WTC11 (cell line): ENCODE measurements around the gene STXBP6. TPM values are rescaled to one million over a fixed set of nuclear protein-coding genes. Genes with fewer than 3 reads are reported as not detected.

Experiments used
- ATAC-seq: fragments of 200-7000 bp; cut with Tn5 transposase; 2 replicates; pipeline ENCODE4 v1.10.0; 2021; ENCODE audit warnings: mild to moderate bottlenecking, moderate library complexity
- CTCF ChIA-PET: fragments of 300-600 bp; sonication (Branson Sonifier 250); formaldehyde crosslinking; loops from one replicate; lab custom pipeline; 2021; ENCODE audit warnings: antibody characterized with exemption; lab: Charles Lee
- POLR2A ChIA-PET: fragments of 350-600 bp; sonication (Branson Sonifier 250); formaldehyde crosslinking; loops from one replicate; lab custom pipeline; 2021; ENCODE audit warnings: antibody characterized with exemption; lab: Charles Lee
- DNase-seq: peaks from one replicate; pipeline ENCODE4 v3.0.0; 2021; ENCODE audit warnings: low spot score
- H3K27ac Mint-ChIP-seq: 2 replicates; pipeline ENCODE4 v1.8.0; 2021; ENCODE audit warnings: mixed read lengths
- H3K27me3 Mint-ChIP-seq: 2 replicates; pipeline ENCODE4 v1.8.0; 2021; ENCODE audit warnings: low read depth, mild to moderate bottlenecking, moderate library complexity, mixed read lengths
- H3K36me3 Mint-ChIP-seq: 2 replicates; pipeline ENCODE4 v1.8.0; 2021; ENCODE audit warnings: mixed read lengths
- H3K4me1 Mint-ChIP-seq: 2 replicates; pipeline ENCODE4 v1.8.0; 2022; ENCODE audit warnings: mixed read lengths
- H3K4me3 Mint-ChIP-seq: 2 replicates; pipeline ENCODE4 v1.8.0; 2021; ENCODE audit warnings: mild to moderate bottlenecking, moderate library complexity, mixed read lengths
- H3K9me3 Mint-ChIP-seq: 2 replicates; pipeline ENCODE4 v1.8.0; 2021; ENCODE audit warnings: mixed read lengths
- AR ChIP-seq: fragments of 250-450 bp; sonication (Bioruptor Pico); IDR thresholded peaks from 2 replicates; pipeline ENCODE4 v1.9.0; 2021; ENCODE audit warnings: mild to moderate bottlenecking
- CREM ChIP-seq: sonication (generic); formaldehyde crosslinking; IDR thresholded peaks from 2 replicates; pipeline ENCODE4 v1.8.1; 2022; ENCODE audit warnings: mild to moderate bottlenecking, missing genetic modification reagents, moderate library complexity
- E2F4 ChIP-seq: sonication (generic); formaldehyde crosslinking; IDR thresholded peaks from 2 replicates; pipeline ENCODE4 v1.8.1; 2022; ENCODE audit warnings: low read depth, mild to moderate bottlenecking, moderate library complexity, missing genetic modification reagents, borderline replicate concordance
- EMX1 ChIP-seq: fragments of 250-450 bp; sonication (Bioruptor Pico); IDR thresholded peaks from 2 replicates; pipeline ENCODE4 v1.8.0; 2021; ENCODE audit warnings: mild to moderate bottlenecking
- FOXJ3 ChIP-seq: sonication (generic); formaldehyde crosslinking; IDR thresholded peaks from 2 replicates; pipeline ENCODE4 v1.9.0; 2021; ENCODE audit warnings: missing genetic modification reagents, mild to moderate bottlenecking, borderline replicate concordance
- GTF2I ChIP-seq: fragments of 250-450 bp; sonication (Bioruptor Pico); conservative IDR thresholded peaks from 2 replicates; pipeline ENCODE4 v1.4.0; 2021; ENCODE audit warnings: mild to moderate bottlenecking
- HMGXB4 ChIP-seq: sonication (generic); formaldehyde crosslinking; IDR thresholded peaks from 2 replicates; pipeline ENCODE4 v1.8.1; 2023; ENCODE audit warnings: mild to moderate bottlenecking, moderate library complexity, missing genetic modification reagents
- IRF2 ChIP-seq: sonication (generic); formaldehyde crosslinking; IDR thresholded peaks from 2 replicates; pipeline ENCODE4 v1.8.0; 2022; ENCODE audit warnings: low read depth, missing genetic modification reagents, borderline replicate concordance
- KAT7 ChIP-seq: sonication (generic); formaldehyde crosslinking; IDR thresholded peaks from 2 replicates; pipeline ENCODE4 v1.8.1; 2023; ENCODE audit warnings: missing genetic modification reagents, mild to moderate bottlenecking, borderline replicate concordance
- NFYB ChIP-seq: sonication (generic); formaldehyde crosslinking; conservative IDR thresholded peaks from 2 replicates; pipeline ENCODE4 v1.8.0; 2022; ENCODE audit warnings: low read depth, missing genetic modification reagents
- NR3C1 ChIP-seq: sonication (generic); formaldehyde crosslinking; conservative IDR thresholded peaks from 2 replicates; pipeline ENCODE4 v1.8.1; 2023; ENCODE audit warnings: low read depth, mild to moderate bottlenecking, missing genetic modification reagents
- TEAD1 ChIP-seq: sonication (generic); formaldehyde crosslinking; IDR thresholded peaks from 2 replicates; pipeline ENCODE4 v1.8.0; 2022; ENCODE audit warnings: mild to moderate bottlenecking, missing genetic modification reagents
- ZNF219 ChIP-seq: sonication (generic); formaldehyde crosslinking; IDR thresholded peaks from 2 replicates; pipeline ENCODE4 v1.8.0; 2023; ENCODE audit warnings: missing genetic modification reagents, mild to moderate bottlenecking, borderline replicate concordance
- ZNF232 ChIP-seq: sonication (generic); formaldehyde crosslinking; IDR thresholded peaks from 2 replicates; pipeline ENCODE4 v1.8.0; 2022; ENCODE audit warnings: mild to moderate bottlenecking, missing genetic modification reagents
- ZNF317 ChIP-seq: sonication (generic); formaldehyde crosslinking; IDR thresholded peaks from 2 replicates; pipeline ENCODE4 v1.8.1; 2023; ENCODE audit warnings: low read depth, mild to moderate bottlenecking, moderate library complexity, missing genetic modification reagents, borderline replicate concordance
- total RNA-seq: library from RNA; stranded (reverse); gene quantifications from 3 replicates; pipeline ENCODE4 v1.2.3, GENCODE V29; 2021
- TF ChIP-seq, protein P1 (sequence below): fragments of 250-450 bp; sonication (Bioruptor Pico); IDR thresholded peaks from 2 replicates; pipeline ENCODE4 v1.8.0; 2021; ENCODE audit warnings: mild to moderate bottlenecking
- TF ChIP-seq, protein P2 (sequence below): sonication (generic); formaldehyde crosslinking; IDR thresholded peaks from 2 replicates; pipeline ENCODE4 v1.8.0; 2023; ENCODE audit warnings: mild to moderate bottlenecking, missing genetic modification reagents
- TF ChIP-seq, protein P3 (sequence below): fragments of 250-450 bp; sonication (Bioruptor Pico); IDR thresholded peaks from 2 replicates; pipeline ENCODE4 v1.9.0; 2021; ENCODE audit warnings: mild to moderate bottlenecking
- TF ChIP-seq, protein P4 (sequence below): sonication (generic); formaldehyde crosslinking; IDR thresholded peaks from 2 replicates; pipeline ENCODE4 v1.8.0; 2023; ENCODE audit warnings: missing genetic modification reagents

The STXBP6 gene
- total RNA-seq, 1 experiment from 2014 or later: 4.2 TPM

DNA sequence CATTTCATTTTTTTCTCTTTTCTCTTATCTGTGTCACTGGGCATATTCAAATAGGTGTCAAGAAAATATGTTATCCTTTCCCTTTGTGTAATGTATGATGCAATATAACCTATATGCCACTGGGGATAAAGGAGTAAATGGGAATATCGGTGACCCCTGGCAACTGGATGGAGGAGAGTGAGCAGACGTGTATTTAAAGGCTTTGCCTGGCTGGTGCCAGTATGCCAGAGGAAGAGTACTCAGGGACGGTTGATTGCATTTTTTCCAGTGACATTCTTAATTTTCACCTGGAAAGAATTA is 12.0 kb upstream of the STXBP6 start (continued):
- no peak for TF ChIP-seq NR3C1 (CRISPR knock-in tag)

DNA sequence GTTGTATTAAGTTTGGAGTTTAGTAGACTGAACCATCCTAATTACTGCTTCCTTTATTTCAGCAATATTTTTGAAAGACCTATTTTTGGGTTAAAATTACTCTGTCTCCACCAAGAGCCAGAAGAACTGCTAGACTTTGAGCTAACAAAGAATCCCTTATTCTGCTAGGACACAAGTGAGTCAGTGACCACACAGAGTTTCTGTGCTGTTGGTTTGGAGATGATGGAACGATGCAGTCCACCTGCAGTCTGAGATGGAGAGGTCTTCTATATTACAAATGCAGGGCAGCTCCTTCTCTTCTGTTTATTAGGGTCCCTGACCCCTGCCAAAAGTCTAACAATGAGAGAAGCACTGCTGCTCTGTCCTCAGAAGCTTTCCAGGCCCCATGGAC is 6.7 kb upstream of the STXBP6 start:
- Mint-ChIP-seq H3K27me3 (peaks cover 11% of the 10 kb centered on the region), H3K4me1 (peaks cover 29% of the 10 kb centered on the region), H3K9me3 (no peaks in the 10 kb centered on the region), H3K4me3 (no peak overlapping the region), H3K27ac (no peak overlapping the region), H3K36me3 (no peaks in the 10 kb centered on the region)
- ATAC-seq (no peak), DNase-seq (no peak)
- TF ChIP-seq, protein P1, sequence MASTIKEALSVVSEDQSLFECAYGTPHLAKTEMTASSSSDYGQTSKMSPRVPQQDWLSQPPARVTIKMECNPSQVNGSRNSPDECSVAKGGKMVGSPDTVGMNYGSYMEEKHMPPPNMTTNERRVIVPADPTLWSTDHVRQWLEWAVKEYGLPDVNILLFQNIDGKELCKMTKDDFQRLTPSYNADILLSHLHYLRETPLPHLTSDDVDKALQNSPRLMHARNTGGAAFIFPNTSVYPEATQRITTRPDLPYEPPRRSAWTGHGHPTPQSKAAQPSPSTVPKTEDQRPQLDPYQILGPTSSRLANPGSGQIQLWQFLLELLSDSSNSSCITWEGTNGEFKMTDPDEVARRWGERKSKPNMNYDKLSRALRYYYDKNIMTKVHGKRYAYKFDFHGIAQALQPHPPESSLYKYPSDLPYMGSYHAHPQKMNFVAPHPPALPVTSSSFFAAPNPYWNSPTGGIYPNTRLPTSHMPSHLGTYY (CRISPR knock-in tag): no peak
- TF ChIP-seq, protein P2, sequence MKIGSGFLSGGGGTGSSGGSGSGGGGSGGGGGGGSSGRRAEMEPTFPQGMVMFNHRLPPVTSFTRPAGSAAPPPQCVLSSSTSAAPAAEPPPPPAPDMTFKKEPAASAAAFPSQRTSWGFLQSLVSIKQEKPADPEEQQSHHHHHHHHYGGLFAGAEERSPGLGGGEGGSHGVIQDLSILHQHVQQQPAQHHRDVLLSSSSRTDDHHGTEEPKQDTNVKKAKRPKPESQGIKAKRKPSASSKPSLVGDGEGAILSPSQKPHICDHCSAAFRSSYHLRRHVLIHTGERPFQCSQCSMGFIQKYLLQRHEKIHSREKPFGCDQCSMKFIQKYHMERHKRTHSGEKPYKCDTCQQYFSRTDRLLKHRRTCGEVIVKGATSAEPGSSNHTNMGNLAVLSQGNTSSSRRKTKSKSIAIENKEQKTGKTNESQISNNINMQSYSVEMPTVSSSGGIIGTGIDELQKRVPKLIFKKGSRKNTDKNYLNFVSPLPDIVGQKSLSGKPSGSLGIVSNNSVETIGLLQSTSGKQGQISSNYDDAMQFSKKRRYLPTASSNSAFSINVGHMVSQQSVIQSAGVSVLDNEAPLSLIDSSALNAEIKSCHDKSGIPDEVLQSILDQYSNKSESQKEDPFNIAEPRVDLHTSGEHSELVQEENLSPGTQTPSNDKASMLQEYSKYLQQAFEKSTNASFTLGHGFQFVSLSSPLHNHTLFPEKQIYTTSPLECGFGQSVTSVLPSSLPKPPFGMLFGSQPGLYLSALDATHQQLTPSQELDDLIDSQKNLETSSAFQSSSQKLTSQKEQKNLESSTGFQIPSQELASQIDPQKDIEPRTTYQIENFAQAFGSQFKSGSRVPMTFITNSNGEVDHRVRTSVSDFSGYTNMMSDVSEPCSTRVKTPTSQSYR: no peak
- TF ChIP-seq CREM (CRISPR knock-in tag) (no peak), AR (CRISPR knock-in tag) (no peak), IRF2 (CRISPR knock-in tag) (no peak), ZNF317 (no peak), KAT7 (CRISPR knock-in tag) (no peak)
- TF ChIP-seq, protein P3, sequence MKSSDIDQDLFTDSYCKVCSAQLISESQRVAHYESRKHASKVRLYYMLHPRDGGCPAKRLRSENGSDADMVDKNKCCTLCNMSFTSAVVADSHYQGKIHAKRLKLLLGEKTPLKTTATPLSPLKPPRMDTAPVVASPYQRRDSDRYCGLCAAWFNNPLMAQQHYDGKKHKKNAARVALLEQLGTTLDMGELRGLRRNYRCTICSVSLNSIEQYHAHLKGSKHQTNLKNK: no peak
- TF ChIP-seq, protein P4, sequence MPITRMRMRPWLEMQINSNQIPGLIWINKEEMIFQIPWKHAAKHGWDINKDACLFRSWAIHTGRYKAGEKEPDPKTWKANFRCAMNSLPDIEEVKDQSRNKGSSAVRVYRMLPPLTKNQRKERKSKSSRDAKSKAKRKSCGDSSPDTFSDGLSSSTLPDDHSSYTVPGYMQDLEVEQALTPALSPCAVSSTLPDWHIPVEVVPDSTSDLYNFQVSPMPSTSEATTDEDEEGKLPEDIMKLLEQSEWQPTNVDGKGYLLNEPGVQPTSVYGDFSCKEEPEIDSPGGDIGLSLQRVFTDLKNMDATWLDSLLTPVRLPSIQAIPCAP (CRISPR knock-in tag): no peak
- ChIA-PET CTCF (interaction anchor here (0.6 to 2.5 kb wide), 6 partner anchors 13 to 347 kb away, joined by 3 to 10 read pairs (median 4); no protein-coding TSS in a partner anchor), POLR2A (interaction anchor here (0.6 to 1.0 kb wide), 2 partner anchors 29 to 60 kb away, joined by 4 read pairs; no protein-coding TSS in a partner anchor)

GRCh38 chr14:25055992-25056687 is 6.2 kb upstream of the STXBP6 start:
- H3K27ac Mint-ChIP-seq: no peak overlapping the region
- no peak for DNase-seq
- TF ChIP-seq NFYB (CRISPR knock-in tag): no peak
- no peak for TF ChIP-seq HMGXB4 (CRISPR knock-in tag)
- no peak for TF ChIP-seq FOXJ3
- no peak for TF ChIP-seq E2F4
- TF ChIP-seq EMX1 (CRISPR knock-in tag): no peak
- TF ChIP-seq TEAD1 (CRISPR knock-in tag): no peak
- no peak for TF ChIP-seq ZNF219
- no peak for TF ChIP-seq ZNF232
- TF ChIP-seq GTF2I (CRISPR knock-in tag): no peak
- TF ChIP-seq, all 79 proteins: peak for 0
- no peaks in the 10 kb centered on the region for H3K36me3 Mint-ChIP-seq
- H3K9me3 Mint-ChIP-seq: no peaks in the 10 kb centered on the region
- POLR2A ChIA-PET: interaction anchor here (0.6 to 1.0 kb wide), 2 partner anchors 29 to 59 kb away, joined by 4 read pairs; no protein-coding TSS in a partner anchor
- peaks cover 17% of the 10 kb centered on the region for H3K27me3 Mint-ChIP-seq
- ATAC-seq: no peak
- CTCF ChIA-PET: interaction anchor here (0.6 to 2.5 kb wide), 4 partner anchors 14 to 346 kb away, joined by 3 to 10 read pairs (median 4); no protein-coding TSS in a partner anchor
- H3K4me1 Mint-ChIP-seq: peaks cover 34% of the 10 kb centered on the region
- H3K4me3 Mint-ChIP-seq: no peak overlapping the region
